GM18873 (cell line): Measurements from ENCODE around the gene EMX1.

ENCODE experiments used
- ATAC-seq: cut with Tn5 transposase; IDR thresholded peaks from one replicate; pipeline ENCODE4 v1.9.1; 2021; ENCODE audit warnings: mild to moderate bottlenecking, moderate library complexity, moderate number of reproducible peaks; ENCODE audit not compliant: unreplicated experiment, low FRiP score

The EMX1 gene

GRCh38 chr2:72940361-72940760 is 23.0 kb downstream of the EMX1 start:
- no peak for ATAC-seq

- ATAC-seq: no peak
Observed at GRCh38 chr2:72940786-72941185, 23.5 kb downstream of the EMX1 start.

GRCh38 chr2:72942293-72942692 is 25.0 kb downstream of the EMX1 start:
- no peak for ATAC-seq

GRCh38 chr2:72942881-72943418 is 25.6 kb downstream of the EMX1 start:
- no peak for ATAC-seq

GRCh38 chr2:72943540-72944395 is 26.4 kb downstream of the EMX1 start:
- no peak for ATAC-seq

GRCh38 chr2:72944804-72945449 is 27.6 kb downstream of the EMX1 start:
- no peak for ATAC-seq

GRCh38 chr2:72945450-72946019 is 28.2 kb downstream of the EMX1 start:
- no peak for ATAC-seq

- ATAC-seq: no peak
Observed at GRCh38 chr2:72946466-72946865, 29.1 kb downstream of the EMX1 start.

GRCh38 chr2:72947952-72948830 is 30.9 kb downstream of the EMX1 start:
- no peak for ATAC-seq

GRCh38 chr2:72949045-72949444 is 31.7 kb downstream of the EMX1 start:
- ATAC-seq: no peak

- no peak for ATAC-seq
Observed at GRCh38 chr2:72949642-72950041, 32.3 kb downstream of the EMX1 start.

GRCh38 chr2:72950558-72951255 is 33.4 kb downstream of the EMX1 start:
- ATAC-seq: no peak

- no peak for ATAC-seq
Observed at GRCh38 chr2:72951303-72952095, 34.2 kb downstream of the EMX1 start.

- ATAC-seq: no peak
Observed at GRCh38 chr2:72952110-72952823, 34.9 kb downstream of the EMX1 start.

GRCh38 chr2:72952961-72953360 is 35.6 kb downstream of the EMX1 start:
- no peak for ATAC-seq

- ATAC-seq: no peak
Observed at GRCh38 chr2:72953528-72953927, 36.2 kb downstream of the EMX1 start.

GRCh38 chr2:72953976-72954375 is 36.7 kb downstream of the EMX1 start:
- ATAC-seq: no peak
